ENCODE measurements around the gene SMS.

- no peak for TF ChIP-seq CTCF (IDR thresholded peaks at IDR 0.05; ENCODE audit: insufficient read depth, low read depth, low read length)
- no peak for TF ChIP-seq EZH2 (IDR thresholded peaks at IDR 0.05; ENCODE audit: insufficient read depth, low read length)
These were observed 32.2 kb downstream of the SMS start for GRCh38 chrX:21972721-21973120.

Data from astrocyte (in vitro differentiated cells and primary cell).